GM18511 (cell line): ENCODE results near the gene ATP8A2.

ENCODE experiments used
- ATAC-seq: cut with Tn5 transposase; IDR thresholded peaks from one replicate; pipeline ENCODE4 v1.9.1; 2021; ENCODE audit warnings: mild to moderate bottlenecking, moderate library complexity; ENCODE audit not compliant: unreplicated experiment

The ATP8A2 gene

GRCh38 chr13:25679936-25680335 lies 308.2 kb downstream of the ATP8A2 start:
- no peak for ATAC-seq

- no peak for ATAC-seq
Measured at GRCh38 chr13:25682276-25682675, 310.5 kb downstream of the ATP8A2 start.

- ATAC-seq: no peak
Measured at GRCh38 chr13:25683056-25683455, 311.3 kb downstream of the ATP8A2 start.

- no peak for ATAC-seq
Measured at GRCh38 chr13:25683662-25684370, 312.0 kb downstream of the ATP8A2 start.

- no peak for ATAC-seq
Measured at GRCh38 chr13:25684491-25684890, 312.7 kb downstream of the ATP8A2 start.

- no peak for ATAC-seq
Measured at GRCh38 chr13:25686831-25687470, 315.2 kb downstream of the ATP8A2 start.

GRCh38 chr13:25687471-25688225 lies 315.9 kb downstream of the ATP8A2 start:
- ATAC-seq: no peak

GRCh38 chr13:25688536-25688935 lies 316.8 kb downstream of the ATP8A2 start:
- no peak for ATAC-seq

- no peak for ATAC-seq
Measured at GRCh38 chr13:25689539-25689938, 317.8 kb downstream of the ATP8A2 start.

- ATAC-seq: no peak
Measured at GRCh38 chr13:25690582-25690981, 318.8 kb downstream of the ATP8A2 start.

GRCh38 chr13:25691654-25692053 lies 319.9 kb downstream of the ATP8A2 start:
- ATAC-seq: no peak

- no peak for ATAC-seq
Measured at GRCh38 chr13:25692099-25692498, 320.3 kb downstream of the ATP8A2 start.

GRCh38 chr13:25699056-25699455 lies 327.3 kb downstream of the ATP8A2 start:
- ATAC-seq: no peak

- no peak for ATAC-seq
Measured at GRCh38 chr13:25699600-25699999, 327.8 kb downstream of the ATP8A2 start.

GRCh38 chr13:25701304-25701703 lies 329.5 kb downstream of the ATP8A2 start:
- no peak for ATAC-seq

GRCh38 chr13:25702386-25702785 lies 330.6 kb downstream of the ATP8A2 start:
- no peak for ATAC-seq

- ATAC-seq: no peak
Measured at GRCh38 chr13:25707726-25708125, 336.0 kb downstream of the ATP8A2 start.

GRCh38 chr13:25708268-25708667 lies 336.5 kb downstream of the ATP8A2 start:
- no peak for ATAC-seq

GRCh38 chr13:25709088-25709487 lies 337.3 kb downstream of the ATP8A2 start:
- ATAC-seq: no peak

- ATAC-seq: no peak
Measured at GRCh38 chr13:25715760-25716159, 344.0 kb downstream of the ATP8A2 start.

GRCh38 chr13:25717666-25718197 lies 346.0 kb downstream of the ATP8A2 start:
- no peak for ATAC-seq

- ATAC-seq: no peak
Measured at GRCh38 chr13:25719666-25720065, 347.9 kb downstream of the ATP8A2 start.
